Transverse colon (tissue), 4 donors: ENCODE results near the gene TGFB1I1. TPM values are rescaled to one million over a fixed set of nuclear protein-coding genes. Genes with fewer than 3 reads are reported as not detected.

ENCODE experiments used
- DNase-seq: peaks from one replicate; pipeline ENCODE4 v3.0.0-alpha.2; 2019
- H3K27ac ChIP-seq, 4 donors: fragments of 200-600 bp; sonication (generic); 2 replicates each; pipeline ENCODE4 v1.5.1; 2016 to 2018; ENCODE audit warnings: inconsistent platforms in 4 of 4
- H3K27me3 ChIP-seq: fragments of 200-600 bp; sonication (generic); 2 replicates; pipeline ENCODE4 v1.5.1; 2017; ENCODE audit warnings: inconsistent platforms
- H3K36me3 ChIP-seq, 4 donors: fragments of 200-600 bp; sonication (generic); 2 replicates each; pipeline ENCODE4 v1.5.1; 2017 to 2019; ENCODE audit warnings: inconsistent platforms in 4 of 4
- H3K4me1 ChIP-seq, 4 donors: fragments of 200-600 bp; sonication (generic); 2 replicates each; pipeline ENCODE4 v1.5.1; 2017 to 2020; ENCODE audit warnings: inconsistent platforms in 4 of 4
- H3K4me3 ChIP-seq, 4 donors: fragments of 200-600 bp; sonication (generic); 1 replicate in 1 of 4; 2 replicates in 3 of 4; pipeline versions ENCODE4 v1.5.1 to v1.6.1; 2017 to 2019; ENCODE audit warnings: inconsistent platforms in 4 of 4
- H3K9me3 ChIP-seq, 2 donors: fragments of 200-600 bp; sonication (generic); 2 replicates each; pipeline ENCODE4 v1.5.1; 2017 to 2019; ENCODE audit warnings: inconsistent platforms in 2 of 2
- EP300 ChIP-seq: sonication (generic); formaldehyde crosslinking; IDR thresholded peaks from one replicate; pipeline ENCODE4 v1.6.1; 2017; ENCODE audit warnings: antibody characterized with exemption, low read depth
- POLR2A ChIP-seq: fragments of 450-650 bp; IDR thresholded peaks from one replicate; pipeline ENCODE4 v1.6.1; 2016; ENCODE audit warnings: antibody characterized with exemption, mild to moderate bottlenecking, moderate library complexity
- POLR2AphosphoS5 ChIP-seq, 3 donors: sonication (generic); formaldehyde crosslinking; IDR thresholded peaks; one replicate each; pipeline ENCODE4 v1.6.1; 2016; ENCODE audit warnings: antibody characterized with exemption in 3 of 3
- WGBS, 2 donors: methylation state at CpG; one replicate each; pipeline ENCODE4 v1.1.5; 2018; ENCODE audit warnings: low coverage in 1 of 2; 5-methylcytosine and 5-hydroxymethylcytosine counted together
- in situ Hi-C, 4 donors: fragments of 200-750 bp; cut with MboI; loops; one replicate each; pipeline versions ENCODE4 v1.15.0 to v1.15.1; 2017; ENCODE audit warnings: low sequenced_read_pairs in 3 of 4, low pct_ligation_motif_present in 1 of 4, low pct_unique_long_range_greater_than_20kb in 1 of 4
- intact Hi-C: fragments of 100-400 bp; cut with DNase I; formaldehyde crosslinking; loops from one replicate; pipeline ENCODE4 v1.15.1; 2023; ENCODE audit warnings: low total_unique reads
- total RNA-seq, 4 donors: library from RNA; depleted of rRNA; stranded (reverse); fragments of >200 nt; gene quantifications; one replicate each; pipeline ENCODE4 v1.1.0, GENCODE V29; 2016
- TF ChIP-seq, protein P1 (sequence below), 5 experiments: fragments of 200-600 bp in 3 of 5; fragments of 450-650 bp in 2 of 5; sonication (generic) in 3 of 5; IDR thresholded peaks; 1 replicate in 2 of 5; 2 replicates in 3 of 5; pipeline ENCODE4 v1.5.1; 2016 to 2017; ENCODE audit warnings: antibody characterized with exemption in 5 of 5, inconsistent platforms in 3 of 5, mild to moderate bottlenecking in 2 of 5, moderate library complexity in 1 of 5

Gene TGFB1I1
- total RNA-seq, 4 donors from 2014 or later: 43.0 to 102 (median 61.4) TPM

DNA sequence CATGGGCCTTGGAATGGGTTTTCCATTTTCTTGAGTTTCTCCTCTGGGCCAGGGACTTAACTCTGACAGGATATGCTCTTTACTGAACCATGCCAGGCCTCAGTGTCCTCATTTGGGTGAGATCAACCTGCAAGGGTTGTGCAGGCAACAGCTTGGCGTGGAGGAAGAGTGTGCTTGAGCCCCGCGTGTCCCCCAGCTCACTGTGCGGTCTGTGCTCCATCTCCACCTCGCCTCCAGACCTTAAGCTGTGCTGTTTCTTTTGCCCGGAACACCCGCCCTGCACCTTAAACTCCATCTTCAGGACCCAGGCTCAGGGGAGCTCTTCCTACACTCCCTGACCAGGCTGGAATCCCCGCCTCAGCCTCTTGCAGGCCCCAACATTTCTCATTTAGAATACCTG is 26.5 kb downstream of the TGFB1I1 start:
- no peaks in the 10 kb centered on the region for H3K27me3 ChIP-seq
- no peak overlapping the region for H3K4me3 ChIP-seq
- 93% methylated on average over 8 of the region's 8 CpGs; no CpG with 5 or more reads in 1 of the 2 donors for WGBS, 2 donors
- no peak for DNase-seq
- intact Hi-C loops: no loop called here
- in situ Hi-C loops: loop anchor here in 1 of 4 donors (25.0 kb wide), 1 partner anchor 111 kb away; the partner anchor contains the start of gene ITGAD
- TF ChIP-seq, protein P1, sequence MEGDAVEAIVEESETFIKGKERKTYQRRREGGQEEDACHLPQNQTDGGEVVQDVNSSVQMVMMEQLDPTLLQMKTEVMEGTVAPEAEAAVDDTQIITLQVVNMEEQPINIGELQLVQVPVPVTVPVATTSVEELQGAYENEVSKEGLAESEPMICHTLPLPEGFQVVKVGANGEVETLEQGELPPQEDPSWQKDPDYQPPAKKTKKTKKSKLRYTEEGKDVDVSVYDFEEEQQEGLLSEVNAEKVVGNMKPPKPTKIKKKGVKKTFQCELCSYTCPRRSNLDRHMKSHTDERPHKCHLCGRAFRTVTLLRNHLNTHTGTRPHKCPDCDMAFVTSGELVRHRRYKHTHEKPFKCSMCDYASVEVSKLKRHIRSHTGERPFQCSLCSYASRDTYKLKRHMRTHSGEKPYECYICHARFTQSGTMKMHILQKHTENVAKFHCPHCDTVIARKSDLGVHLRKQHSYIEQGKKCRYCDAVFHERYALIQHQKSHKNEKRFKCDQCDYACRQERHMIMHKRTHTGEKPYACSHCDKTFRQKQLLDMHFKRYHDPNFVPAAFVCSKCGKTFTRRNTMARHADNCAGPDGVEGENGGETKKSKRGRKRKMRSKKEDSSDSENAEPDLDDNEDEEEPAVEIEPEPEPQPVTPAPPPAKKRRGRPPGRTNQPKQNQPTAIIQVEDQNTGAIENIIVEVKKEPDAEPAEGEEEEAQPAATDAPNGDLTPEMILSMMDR (IDR thresholded peaks at IDR 0.05): no peak
- TF ChIP-seq EP300 (no peak), POLR2A (no peak), POLR2AphosphoS5 (IDR thresholded peaks at IDR 0.05) (no peak)
- peaks cover 0 to 27% (median 13%) of the 10 kb centered on the region in 4 donors for H3K36me3 ChIP-seq
- H3K27ac ChIP-seq: no peak overlapping the region
- no peaks in the 10 kb centered on the region for H3K4me1 ChIP-seq
- no peaks in the 10 kb centered on the region for H3K9me3 ChIP-seq

GRCh38 chr16:31499928-31500327 is 28.0 kb downstream of the TGFB1I1 start:
- no peaks in the 10 kb centered on the region for H3K4me1 ChIP-seq
- DNase-seq: no peak
- WGBS, 2 donors: 93% methylated on average over 8 of the region's 8 CpGs; no CpG with 5 or more reads in 1 of the 2 donors
- intact Hi-C loops: no loop called here
- H3K27ac ChIP-seq: no peak overlapping the region
- no peaks in the 10 kb centered on the region for H3K9me3 ChIP-seq
- no peak overlapping the region for H3K4me3 ChIP-seq
- H3K36me3 ChIP-seq: peaks cover 0 to 27% (median 11%) of the 10 kb centered on the region in 4 donors
- TF ChIP-seq POLR2AphosphoS5 (IDR thresholded peaks at IDR 0.05): no peak
- TF ChIP-seq, protein P1 (IDR thresholded peaks at IDR 0.05): no peak
- in situ Hi-C loops: loop anchor here in 1 of 4 donors (25.0 kb wide), 1 partner anchor 113 kb away; the partner anchor contains the start of gene ITGAD
- H3K27me3 ChIP-seq: no peaks in the 10 kb centered on the region

- intact Hi-C loops (no loop called here), in situ Hi-C loops (no loop called here)
- 86 to 100% methylated on average over 1 to 3 of the region's 3 CpGs for WGBS, 2 donors
- peaks cover 0 to 10% (median under 1%) of the 10 kb centered on the region in 4 donors for H3K4me1 ChIP-seq
- H3K36me3 ChIP-seq: peaks cover 0 to 20% (median 8%) of the 10 kb centered on the region in 4 donors
- H3K27me3 ChIP-seq: no peaks in the 10 kb centered on the region
- H3K9me3 ChIP-seq: no peaks in the 10 kb centered on the region
- no peak overlapping the region for H3K27ac ChIP-seq
- no peak overlapping the region for H3K4me3 ChIP-seq
- no peak for DNase-seq
- TF ChIP-seq, protein P1 (IDR thresholded peaks at IDR 0.05): no peak
- TF ChIP-seq POLR2A: no peak
These were observed 29.4 kb downstream of the TGFB1I1 start for GRCh38 chr16:31501226-31501965.

DNA sequence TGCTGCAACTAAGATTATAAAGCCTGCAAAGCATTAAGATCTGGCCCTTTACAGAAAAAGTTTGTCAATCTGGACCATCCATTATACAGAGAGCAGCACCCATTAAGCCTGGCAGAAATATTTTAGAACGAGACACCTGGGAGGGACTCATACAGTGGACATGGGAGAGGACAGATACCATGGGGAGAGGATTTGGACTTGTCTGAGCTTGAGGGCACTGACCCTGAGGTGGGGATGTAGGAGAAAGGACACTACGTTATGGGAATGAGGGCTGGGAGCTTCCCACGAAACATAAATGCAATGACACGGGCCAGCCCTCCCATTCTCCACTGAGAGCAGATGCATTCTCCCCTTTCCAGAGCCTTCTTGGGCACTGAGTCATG is 30.0 kb downstream of the TGFB1I1 start:
- intact Hi-C loops (no loop called here), in situ Hi-C loops (no loop called here)
- TF ChIP-seq POLR2A: no peak
- no peak for TF ChIP-seq POLR2AphosphoS5 (IDR thresholded peaks at IDR 0.05)
- TF ChIP-seq EP300: no peak
- Histone ChIP-seq H3K36me3 (peaks cover 0 to 17% (median 7%) of the 10 kb centered on the region in 4 donors), H3K27me3 (no peaks in the 10 kb centered on the region), H3K4me1 (peaks cover 5 to 16% (median 6%) of the 10 kb centered on the region in 4 donors), H3K27ac (no peak overlapping the region), H3K4me3 (no peak overlapping the region), H3K9me3 (no peaks in the 10 kb centered on the region)
- WGBS, 2 donors: 88% methylated on average over 4 of the region's 4 CpGs; no CpG with 5 or more reads in 1 of the 2 donors
- no peak for DNase-seq
